DMS53 (cell line): Measurements from ENCODE around the gene RAB35.
A peak's percentile ranks its signal among the peaks of the same experiment; 100 is the strongest.

Source experiments
- DNase-seq: peaks from one replicate; lab custom pipeline; 2025; lab: John Stamatoyannopoulos, UW

Gene RAB35

DNA sequence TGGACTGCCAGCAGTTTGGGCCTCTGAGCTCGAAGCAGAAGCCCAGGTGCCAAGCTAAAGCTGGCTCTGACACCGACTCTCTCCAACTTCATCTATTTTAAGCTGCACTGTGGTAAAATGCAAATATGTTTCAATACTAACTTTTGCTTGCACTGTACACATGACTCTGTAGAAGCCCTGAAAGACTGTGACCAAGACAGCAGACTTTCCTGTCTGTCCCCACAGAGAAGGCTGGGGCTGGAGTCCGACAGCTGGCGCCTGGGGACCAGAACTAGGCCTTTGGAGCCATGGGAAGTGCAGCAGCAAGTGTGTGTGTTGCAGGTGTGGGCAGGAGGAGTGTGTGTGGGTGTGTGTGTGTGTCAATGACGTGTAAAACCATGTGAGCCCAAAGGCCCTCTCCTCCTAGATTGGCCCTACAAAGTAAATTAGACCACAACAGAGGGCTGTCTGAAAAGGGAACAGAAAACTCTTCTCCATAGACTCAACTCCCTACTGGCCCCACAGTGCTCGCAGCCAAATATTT, 16.4 kb upstream of the RAB35 start:
- DNase-seq: no peak

DNA sequence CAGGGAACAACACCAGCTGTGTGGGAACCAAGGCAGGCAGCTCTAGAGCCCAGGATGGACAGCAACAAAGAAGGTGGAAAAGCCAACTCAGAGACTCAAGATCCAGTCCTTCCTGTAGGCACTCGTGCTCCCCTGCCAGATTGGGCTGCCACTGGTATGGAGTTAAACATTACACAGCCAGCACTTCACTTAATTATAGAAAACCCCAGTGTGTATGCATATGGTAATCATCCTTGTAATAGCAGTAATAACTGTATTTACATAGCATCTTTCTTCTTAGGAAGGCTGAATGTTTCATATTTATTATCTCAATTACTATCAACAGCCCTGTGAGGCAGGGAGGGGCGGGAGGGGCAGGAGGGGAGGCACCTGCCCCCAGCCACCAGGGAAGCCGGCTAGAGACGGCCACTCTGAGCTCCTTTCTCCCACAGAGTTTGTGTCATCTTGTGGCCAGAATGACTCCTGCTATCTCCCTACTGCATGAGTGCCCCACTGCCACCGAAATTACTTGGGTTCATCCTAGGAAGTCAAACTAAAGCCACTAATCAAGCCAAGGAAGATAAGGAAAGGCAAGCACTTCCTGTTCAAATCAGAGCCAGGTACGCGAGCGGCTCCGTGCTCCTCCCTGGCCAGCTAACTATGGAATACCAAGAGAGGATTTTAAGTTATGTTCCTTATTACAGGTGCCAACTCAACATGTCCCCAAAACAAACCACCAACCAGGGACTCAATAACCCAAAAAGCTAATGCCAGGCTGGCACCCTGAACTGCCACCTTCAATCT, 15.7 kb upstream of the RAB35 start:
- DNase-seq: no peak

DNA sequence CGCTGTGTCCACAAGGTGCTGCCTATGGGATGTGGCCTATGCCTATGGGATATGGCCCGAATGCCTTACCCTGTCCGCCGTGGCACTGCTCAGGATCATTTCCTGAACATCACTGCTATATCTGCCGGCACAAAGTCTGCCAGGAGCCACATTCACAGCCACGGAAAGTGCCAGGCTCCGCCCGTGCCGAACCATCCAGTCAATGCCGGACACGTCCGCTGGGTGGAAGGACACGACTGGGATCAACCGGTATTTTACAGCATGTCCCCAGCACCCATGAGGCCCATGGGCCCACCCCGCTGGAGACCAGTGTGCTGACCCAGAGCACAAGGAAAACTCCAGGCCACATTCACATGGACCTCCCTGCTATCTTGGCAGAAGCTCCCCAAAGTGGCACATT, 14.6 kb upstream of the RAB35 start:
- DNase-seq: no peak

DNA sequence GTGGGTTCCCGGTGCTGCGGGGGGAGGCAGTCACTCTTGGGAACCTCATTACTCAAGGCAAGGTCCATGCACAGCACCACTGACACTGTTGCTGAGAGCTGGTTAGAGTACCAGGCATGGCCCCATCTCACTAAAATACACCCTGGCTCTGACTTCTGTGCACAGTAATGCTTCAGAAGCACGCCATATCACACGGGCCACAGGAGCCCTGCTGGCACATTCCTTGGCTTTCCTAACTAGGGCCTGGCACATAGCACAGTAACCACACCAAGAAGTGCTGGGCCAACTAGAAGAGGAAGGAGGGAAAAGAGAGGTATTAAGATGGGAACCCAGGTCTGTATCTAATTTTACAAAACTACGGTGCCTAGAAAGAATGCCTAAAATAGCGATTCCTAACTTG, 13.5 kb upstream of the RAB35 start:
- no peak for DNase-seq

DNA sequence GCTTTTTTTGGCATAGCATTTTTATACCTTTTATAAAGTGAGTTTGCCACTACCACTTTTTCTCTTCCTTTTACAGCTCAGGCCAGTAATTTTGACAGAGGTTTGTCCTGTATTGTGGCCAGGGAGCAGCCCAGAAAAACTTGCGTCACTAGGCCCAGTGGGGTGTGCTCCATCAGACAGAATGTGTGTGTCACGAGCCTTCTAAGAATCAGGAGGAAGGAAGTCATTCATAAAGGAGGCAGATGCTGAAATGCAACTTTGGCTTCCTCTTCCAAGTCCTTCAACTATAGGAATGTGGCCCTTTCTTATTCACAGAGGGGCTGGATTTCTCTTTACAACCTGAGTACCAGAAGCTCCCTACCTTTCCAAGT, 10.1 kb upstream of the RAB35 start:
- no peak for DNase-seq

DNA sequence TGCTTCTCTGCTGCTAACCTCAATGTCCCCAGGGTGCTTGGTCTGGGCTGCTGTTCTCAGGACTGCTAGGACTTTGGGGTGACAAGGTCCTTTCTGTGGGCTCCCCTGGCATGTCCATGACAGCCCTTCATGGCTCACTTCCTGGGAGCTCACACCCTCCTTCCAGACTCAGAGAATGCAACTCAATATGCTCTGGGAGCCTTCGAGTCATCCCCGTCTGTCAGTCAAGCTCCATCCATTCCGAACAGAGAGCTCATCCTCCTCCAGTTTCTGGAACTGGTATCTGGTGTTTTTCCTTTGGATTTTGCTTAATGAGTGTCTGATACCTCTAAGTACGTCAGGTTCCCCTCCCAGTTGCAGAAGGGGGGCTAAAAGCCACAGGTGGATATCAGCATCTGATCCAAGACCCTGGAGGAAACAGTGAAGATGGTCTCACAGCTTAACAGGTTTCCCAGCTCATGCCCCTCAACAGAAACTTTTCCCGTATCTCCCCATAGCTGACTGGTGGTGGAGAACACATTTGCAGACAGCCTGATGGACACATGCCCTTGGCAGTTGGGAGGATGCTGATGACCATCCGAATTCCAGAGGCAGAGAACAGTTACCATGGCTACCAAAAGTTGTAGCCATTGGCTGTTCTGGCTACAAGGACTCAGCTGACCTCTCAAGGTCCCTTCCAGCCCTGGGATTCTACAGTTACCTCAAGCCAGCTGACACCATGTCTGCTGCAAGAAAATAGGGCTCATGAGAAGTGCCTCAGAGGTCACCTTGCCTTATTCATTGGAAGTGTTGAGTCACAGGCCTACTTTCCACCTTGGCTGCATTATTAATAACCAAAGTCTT, 9.5 kb upstream of the RAB35 start:
- peak; percentile 29 for DNase-seq

DNA sequence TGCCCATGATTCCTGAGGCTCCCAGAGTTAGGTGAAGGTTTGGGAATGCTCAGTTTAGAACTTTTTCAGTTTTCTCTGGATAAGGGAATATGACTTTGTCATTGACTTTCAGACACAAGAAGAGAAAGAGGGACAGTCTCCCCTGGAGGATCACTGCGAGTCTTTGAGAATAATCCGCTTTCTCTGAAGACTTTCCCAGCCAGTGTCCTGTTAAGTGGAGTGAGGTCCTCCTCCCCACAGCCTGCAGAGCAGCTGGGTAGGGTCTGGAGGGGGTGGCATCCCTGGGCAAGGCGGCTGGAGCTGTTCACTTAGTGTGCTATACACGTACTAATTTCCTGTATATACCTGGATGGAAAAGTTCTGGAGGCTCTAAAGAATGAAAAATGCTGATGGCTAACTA, 8.5 kb upstream of the RAB35 start:
- no peak for DNase-seq

DNA sequence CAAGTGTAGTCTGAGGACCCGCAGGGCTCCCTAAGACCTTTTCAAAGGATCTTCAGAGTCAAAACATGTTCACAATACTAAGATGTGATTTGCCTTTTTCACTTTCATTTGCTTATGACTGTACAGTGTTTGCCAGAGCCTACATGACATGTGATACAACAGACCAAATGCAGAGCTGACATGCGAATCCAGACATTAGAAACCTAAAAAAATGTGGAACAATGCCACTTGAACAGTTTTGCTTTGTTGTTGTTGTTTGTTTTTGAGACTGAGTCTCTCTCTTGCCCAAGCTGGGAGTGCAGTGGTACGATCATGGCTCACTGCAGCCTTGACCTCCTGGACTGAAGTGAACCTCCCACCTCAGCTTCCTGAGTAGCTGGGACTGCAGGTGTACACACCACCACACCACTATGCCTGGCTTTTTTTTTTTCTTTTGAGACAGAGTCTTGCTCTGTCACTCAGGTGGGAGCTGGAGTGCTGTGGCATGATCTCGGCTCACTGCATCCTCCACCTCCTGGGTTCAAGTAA, 5.3 kb upstream of the RAB35 start:
- DNase-seq: peak; percentile 65

DNA sequence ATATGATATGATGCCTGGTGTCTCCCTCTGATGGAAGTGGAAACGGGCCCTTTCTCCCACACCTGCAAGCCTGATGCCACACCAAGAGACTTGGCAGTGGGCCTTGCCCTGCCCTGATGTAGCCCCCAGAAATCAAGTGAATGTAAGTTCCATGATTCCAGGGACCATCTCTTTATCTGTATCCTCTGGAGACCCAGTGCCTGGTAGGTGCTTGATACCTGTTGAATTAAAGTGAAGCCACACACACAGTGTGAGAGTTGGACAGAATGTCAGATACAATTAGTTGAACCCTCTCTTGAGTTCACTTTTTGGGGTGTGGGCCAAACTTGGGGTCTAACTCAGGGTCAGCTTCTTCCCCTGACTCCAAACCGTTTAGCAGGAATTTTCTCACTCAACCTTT, 4.8 kb upstream of the RAB35 start:
- no peak for DNase-seq

DNA sequence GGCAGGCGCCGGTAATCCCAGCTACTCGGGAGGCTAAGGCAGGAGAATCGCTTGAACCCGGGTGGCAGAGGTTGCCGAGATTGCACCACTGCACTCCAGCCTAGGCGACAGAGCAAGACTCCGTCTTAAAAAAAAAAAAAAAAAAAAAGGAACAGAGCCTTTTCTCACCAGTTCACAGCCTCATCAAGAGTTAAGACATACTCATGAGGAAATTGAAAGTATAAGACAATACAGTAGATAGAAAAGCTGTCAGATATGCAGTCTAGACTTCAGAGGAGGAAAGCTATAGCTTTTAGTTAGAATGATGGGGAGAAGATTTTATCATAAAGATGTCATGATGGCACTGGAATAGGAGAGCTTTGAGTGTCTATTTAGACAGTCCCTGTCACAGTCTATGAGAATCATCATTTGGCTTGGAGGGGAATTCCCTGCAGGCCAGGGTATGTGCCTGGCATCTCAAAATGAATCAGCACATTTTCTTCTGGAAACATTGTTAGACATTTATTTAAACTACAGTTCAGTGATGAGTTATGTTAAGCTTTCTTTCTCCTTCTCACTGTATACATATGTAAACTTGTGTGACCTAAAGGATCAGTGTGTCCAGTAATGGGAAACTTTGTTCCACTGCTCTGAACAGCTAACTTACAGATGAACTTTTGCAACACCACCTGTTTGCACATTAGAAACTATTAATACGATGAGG, 2.9 kb upstream of the RAB35 start:
- DNase-seq: peak; percentile 61

DNA sequence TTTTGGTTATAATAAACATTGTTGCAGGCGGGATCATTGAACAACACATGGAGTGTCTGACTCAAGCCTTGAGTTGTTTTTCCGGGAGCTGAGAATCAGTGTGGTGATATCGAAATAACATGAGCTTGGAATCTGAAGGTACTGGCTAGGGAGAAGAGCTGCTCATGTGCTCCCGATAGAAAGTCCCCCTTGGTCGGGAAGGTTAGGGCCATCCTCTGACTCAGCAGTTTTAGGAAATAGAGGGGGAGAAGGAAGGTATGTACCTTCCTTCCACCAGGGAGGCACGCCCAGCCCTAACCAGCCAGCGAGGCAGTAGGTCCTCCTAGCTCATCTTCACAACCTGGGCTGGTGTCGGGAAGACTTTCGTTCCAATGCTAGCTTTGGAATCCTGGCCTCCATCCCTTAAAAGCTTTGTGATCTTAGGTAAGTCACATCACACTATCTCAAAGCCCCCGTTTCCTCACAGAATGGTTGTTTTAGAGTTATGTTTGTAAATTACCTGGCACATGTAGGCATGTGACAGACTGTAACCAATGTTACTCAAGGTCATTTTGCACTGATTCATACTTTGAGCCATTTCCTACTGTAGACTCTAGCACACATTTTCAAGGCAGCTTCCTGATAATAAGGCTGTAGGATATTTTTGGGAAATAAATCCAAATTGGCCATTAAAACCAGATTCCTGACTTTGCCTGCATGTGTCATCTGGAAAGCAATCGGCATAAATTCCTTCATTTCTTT, 1.9 kb upstream of the RAB35 start:
- peak; percentile 60 for DNase-seq

DNA sequence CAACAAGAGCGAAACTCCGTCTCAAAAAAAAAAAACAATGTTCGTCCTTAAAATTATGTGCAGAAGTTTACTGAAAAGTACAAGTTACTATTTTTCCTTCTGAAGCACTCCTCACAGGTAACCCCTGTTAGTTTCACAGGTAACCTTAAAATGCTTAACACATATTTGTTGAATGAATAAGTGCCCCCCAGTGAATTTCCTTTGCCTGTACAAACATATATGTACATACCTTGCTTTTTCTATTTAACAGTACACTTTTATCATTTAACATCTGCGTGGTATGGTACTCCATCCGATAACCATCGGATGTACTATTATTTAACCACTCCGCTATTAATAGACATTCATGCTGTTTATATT, 1.4 kb upstream of the RAB35 start:
- DNase-seq: no peak

DNA sequence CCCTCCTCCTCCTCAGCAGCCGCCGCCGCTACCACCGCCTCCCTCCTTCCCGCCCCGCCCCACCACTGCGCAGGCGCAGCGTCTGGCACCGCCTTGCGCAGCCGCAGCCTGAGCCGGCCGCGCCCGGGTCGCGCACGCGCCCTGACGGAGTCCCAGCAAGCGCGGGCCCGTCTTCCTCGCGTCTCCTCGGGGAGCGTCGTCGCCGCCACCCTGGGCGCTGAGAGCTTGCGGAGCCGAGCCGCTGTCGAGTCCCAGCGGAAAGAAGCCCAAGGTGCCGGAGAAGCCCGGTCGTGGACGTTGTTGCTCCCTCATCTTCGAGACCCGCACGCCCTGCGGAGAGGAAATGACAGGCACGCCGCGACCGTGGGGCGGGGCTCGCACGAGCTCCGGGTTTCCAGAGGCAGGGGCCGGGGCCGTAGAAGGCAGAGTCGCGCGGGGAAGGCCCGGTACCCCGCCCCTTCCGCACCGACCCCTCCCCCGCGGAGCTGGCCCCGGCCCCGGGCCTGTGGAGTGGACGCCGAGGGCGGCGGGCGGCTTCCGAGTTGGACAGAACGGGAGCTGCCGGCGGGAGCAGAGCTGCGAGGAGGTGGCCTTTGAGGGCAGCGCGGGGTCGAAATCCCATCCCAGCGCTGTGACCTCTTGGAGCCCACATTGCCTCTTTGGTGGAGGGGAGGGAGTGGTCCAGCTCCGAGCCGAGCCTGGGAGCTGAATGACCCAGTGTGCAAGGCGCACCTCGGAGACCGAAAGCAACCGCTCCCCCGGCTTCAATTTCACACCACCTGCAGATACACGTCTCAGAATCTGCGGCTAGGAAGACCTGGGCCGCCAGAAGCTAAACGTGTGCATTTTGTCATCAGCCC, 469 bp upstream of the RAB35 start:
- peak; percentile 99 for DNase-seq

DNA sequence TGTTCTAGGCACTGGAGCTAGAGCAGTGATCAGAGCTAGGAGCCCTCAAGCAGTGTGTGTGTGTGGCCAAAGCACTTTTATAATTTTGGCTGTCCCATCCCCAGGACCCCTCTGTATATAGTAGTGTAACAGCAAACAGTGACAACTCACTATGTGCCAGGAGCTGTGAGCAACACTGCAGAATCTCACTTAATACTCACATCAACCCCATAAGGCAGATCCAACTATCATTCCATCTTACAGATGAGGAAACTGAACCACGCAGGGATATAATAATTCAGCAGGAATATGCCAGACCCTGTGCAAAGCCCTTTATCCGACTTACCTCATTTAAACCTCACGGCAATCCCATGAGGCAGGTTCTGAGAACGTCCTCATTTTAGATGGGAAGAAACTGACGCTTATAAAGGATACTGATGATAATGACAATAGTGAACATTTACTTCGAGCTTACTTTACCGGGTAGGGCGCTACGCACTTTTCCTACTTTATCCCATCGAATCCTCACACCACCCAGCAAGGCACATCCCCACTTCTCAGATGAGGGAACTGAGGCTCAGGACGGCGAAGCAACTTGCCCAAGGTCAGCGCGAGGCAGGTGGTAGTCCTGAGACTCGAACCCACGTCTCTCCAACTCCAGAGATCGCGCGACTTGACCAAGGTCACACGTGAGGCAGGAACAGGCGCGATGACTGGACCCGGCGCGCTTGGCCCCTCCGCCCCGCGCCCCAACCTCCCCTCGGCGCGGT, 687 bp downstream of the RAB35 start:
- peak; percentile 82 for DNase-seq

DNA sequence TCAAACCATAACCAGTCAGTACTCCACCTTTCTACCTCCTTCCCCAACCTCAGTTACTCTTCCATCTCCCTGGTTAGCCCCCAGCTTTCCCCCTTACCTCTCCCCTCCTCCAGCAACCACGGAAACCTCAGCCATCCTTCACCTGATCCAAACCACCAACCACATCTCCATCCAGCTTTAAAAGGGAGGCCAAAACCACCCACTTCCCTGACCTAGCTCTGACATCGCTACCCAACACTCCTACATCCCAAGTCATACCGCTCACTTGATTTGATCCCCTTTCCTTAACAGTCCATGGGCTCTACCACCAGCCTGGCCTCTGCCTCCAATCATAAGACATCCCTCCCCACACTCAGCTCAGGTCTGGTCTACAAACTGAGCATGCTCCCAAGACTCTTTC, 1.5 kb downstream of the RAB35 start:
- no peak for DNase-seq

DNA sequence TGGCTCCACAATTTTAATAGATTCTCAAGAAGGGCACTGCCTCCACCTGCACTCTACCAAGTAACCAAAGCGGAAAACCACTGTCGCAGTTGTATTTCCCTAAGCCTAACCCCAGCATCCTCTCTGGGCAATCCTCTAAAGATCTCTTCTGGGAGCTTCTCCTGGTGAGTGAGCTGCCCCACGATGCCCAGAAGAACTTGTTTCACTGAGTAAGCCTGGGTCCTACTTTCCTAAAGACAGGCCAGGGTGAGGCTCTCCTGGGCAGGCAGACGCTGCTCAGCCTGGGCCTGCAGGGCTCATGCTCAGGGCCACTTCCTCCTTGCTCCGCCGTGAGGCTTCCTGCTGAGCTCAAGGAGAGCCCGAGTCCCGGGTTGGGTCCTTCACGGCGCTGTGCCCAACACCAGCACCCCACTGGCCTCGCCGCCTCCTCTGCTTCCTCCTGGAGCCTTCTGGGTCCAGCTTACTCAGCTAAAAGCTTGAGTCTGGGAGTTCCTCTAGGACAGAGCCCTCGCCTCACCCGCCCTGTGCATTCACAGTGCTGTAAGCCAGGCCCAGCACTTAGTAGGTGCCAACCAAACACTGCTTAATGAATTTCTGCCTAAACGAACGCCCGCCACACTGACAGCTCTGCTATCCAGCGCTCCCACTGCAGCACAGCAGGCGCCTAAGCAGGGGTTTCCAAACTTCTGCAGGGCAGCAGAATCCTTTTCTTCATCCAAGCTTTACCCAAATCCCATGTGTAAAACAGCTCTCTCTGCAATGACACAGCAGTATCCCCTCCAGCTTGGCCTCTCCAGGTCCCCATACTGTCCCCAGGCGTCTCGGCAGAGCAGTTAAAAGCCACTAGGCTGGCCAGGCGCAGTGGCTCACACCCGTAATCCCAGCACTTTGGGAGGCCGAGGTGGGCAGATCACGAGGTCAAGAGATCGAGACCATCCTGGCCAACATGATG, 5.7 kb downstream of the RAB35 start:
- DNase-seq: no peak

DNA sequence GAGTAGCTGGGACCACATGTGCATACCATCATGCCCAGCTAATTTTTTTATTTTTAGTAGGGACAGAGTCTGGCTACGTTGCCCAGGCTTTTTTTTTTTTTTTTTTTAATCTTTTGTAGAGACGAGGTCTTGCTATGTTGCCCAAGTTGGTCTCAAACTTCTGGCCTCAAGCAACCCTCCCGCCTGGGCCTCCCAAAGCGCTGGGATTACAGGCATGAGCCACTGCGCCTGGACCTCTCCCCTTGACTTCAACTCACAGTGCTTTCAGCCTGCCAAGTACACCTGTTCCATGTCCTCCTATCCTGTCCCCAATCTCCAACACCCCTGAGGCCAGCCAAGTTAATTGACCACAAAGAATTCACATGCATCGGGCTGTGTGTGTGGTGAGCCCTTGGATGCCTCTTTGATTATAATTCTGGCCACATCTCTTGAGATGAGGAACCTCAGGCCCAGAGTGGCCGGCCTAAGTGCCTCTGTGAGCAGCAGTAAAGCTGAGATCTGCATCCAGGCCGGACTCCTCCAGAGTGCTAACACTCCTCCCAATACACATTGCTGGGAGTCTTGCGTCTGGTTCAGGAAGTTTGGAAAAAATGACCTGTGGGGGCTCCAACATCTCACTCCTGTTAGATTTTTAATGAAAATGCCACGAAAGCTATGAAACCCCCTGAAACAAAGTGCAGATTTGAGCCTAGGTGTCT, 6.8 kb downstream of the RAB35 start:
- DNase-seq: no peak

DNA sequence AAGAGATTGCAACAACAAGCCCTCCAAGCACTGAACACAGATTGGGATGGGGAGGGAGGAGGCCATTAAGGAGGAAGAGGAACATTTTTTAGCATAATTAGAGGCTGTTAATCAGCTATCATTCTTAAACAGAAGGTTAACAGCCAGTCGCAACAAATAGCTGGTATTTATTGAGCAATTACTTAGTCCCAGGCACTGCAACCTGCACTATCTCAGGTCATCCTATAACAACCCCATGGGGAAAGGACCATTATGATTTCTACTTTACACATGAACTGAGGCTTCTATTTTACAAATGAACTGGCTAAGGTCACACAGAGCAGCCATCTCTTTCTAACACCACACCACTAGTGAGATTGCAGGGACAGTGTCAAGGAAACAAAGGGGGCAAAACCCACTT, 10.4 kb downstream of the RAB35 start:
- no peak for DNase-seq
